HG03060 (cell line): ENCODE data around the gene NHLRC1.
A peak's percentile ranks its signal among the peaks of the same experiment; 100 is the strongest.
"Not testable (repeated sequence)": the region's sequence is repeated elsewhere in the genome, so short reads cannot be mapped to it uniquely, and the experiment has no call there.

Experiments
- ATAC-seq: cut with Tn5 transposase; IDR thresholded peaks from one replicate; pipeline ENCODE4 v1.9.1; 2021; ENCODE audit warnings: low read depth, moderate number of reproducible peaks; ENCODE audit not compliant: unreplicated experiment

The NHLRC1 gene

GRCh38 chr6:18122128-18123093 lies at the start of gene NHLRC1:
Gene NHLRC1 (minus strand): TSS chr6:18122677. CDS start chr6:18122606, 71 bp downstream.
- peak; percentile 70 for ATAC-seq

GRCh38 chr6:18171871-18172270 lies 49.4 kb upstream of the NHLRC1 start:
- no peak for ATAC-seq

- ATAC-seq: no peak
Observed at GRCh38 chr6:18168264-18168663, 45.8 kb upstream of the NHLRC1 start.

GRCh38 chr6:18166312-18167036 lies 44.0 kb upstream of the NHLRC1 start:
- ATAC-seq: no peak

- no peak for ATAC-seq
Observed at GRCh38 chr6:18165751-18166150, 43.3 kb upstream of the NHLRC1 start.

GRCh38 chr6:18162401-18162800 lies 39.9 kb upstream of the NHLRC1 start:
- no peak for ATAC-seq

GRCh38 chr6:18161431-18161830 lies 39.0 kb upstream of the NHLRC1 start:
- no peak for ATAC-seq

GRCh38 chr6:18160911-18161310 lies 38.4 kb upstream of the NHLRC1 start:
- ATAC-seq: no peak

- peak; percentile 30 for ATAC-seq
Observed at GRCh38 chr6:18155864-18156421, 33.5 kb upstream of the NHLRC1 start.

- ATAC-seq: peak; percentile 71
Observed at GRCh38 chr6:18155150-18155863, 32.8 kb upstream of the NHLRC1 start, which contains the start of gene KDM1B. Gene KDM1B (plus strand): TSS chr6:18155422. CDS start chr6:18159896, 4,474 bp downstream.

- ATAC-seq: peak; percentile 28
Observed at GRCh38 chr6:18154507-18155149, 32.2 kb upstream of the NHLRC1 start, which contains the start of gene TPMT. Gene TPMT (minus strand): TSS chr6:18155077. CDS start chr6:18149127, 5,950 bp downstream.

GRCh38 chr6:18153311-18153703 lies 30.8 kb upstream of the NHLRC1 start:
- no peak for ATAC-seq

GRCh38 chr6:18151801-18152200 lies 29.3 kb upstream of the NHLRC1 start:
- no peak for ATAC-seq

- ATAC-seq: not testable (repeated sequence)
Observed at GRCh38 chr6:18151391-18151790, 28.9 kb upstream of the NHLRC1 start.

- no peak for ATAC-seq
Observed at GRCh38 chr6:18148304-18149025, 26.0 kb upstream of the NHLRC1 start.

GRCh38 chr6:18147616-18148015 lies 25.1 kb upstream of the NHLRC1 start:
- ATAC-seq: no peak

GRCh38 chr6:18147160-18147559 lies 24.7 kb upstream of the NHLRC1 start:
- ATAC-seq: no peak

GRCh38 chr6:18142591-18142861 lies 20.0 kb upstream of the NHLRC1 start:
- no peak for ATAC-seq

- no peak for ATAC-seq
Observed at GRCh38 chr6:18141805-18142590, 19.5 kb upstream of the NHLRC1 start.
